ENCODE measurements around the gene NDUFS7. TPM values are rescaled to one million over a fixed set of nuclear protein-coding genes. Genes with fewer than 3 reads are reported as not detected.

The NDUFS7 gene
- total RNA-seq, 2 donors from 2014 or later, result 96.5 to 107 TPM

DNA sequence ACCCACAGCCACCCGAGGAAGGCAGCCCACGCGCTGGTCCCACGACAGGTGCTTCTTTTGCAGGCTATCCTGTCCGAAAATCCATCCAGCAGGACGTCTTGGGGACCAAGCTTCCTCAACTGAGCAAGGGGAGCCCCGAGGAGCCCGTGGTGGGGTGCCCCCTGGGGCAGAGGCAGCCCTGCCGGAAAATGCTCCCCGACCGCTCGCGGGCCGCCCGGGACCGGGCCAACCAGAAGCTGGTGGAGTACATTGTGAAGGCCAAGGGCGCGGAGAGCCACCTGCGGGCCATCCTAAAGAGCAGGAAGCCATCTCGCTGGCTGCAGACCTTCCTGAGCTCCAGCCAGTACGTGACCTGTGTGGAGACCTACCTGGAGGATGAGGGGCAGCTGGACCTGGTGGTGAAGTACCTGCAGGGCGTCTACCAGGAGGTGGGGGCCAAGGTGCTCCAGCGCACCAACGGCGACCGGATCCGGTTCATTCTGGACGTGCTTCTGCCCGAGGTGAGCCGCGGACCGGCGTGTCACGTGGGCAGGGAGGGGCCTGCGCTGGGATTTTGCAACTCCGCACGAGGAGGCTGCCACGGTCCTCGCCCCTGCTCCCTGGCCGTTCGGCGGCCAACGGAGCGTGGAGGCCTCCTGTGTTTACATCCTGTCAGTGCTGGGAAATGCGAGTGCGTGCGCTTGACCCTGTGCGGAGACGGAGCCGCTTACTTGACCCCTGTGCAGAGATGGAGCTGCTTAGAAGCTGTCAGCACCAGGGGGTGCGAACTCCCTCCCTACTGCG, 12.9 kb upstream of the NDUFS7 start:
- Mint-ChIP-seq H3K36me3 (ENCODE audit: insufficient read depth in 2 of 2) (peaks cover 0 to 7% of the 10 kb centered on the region in 2 donors), H3K9me3 (no peaks in the 10 kb centered on the region), H3K4me1 (ENCODE audit: low read depth) (no peaks in the 10 kb centered on the region), H3K4me3 (no peak overlapping the region), H3K27ac (no peak overlapping the region), H3K27me3 (ENCODE audit: low read depth) (no peaks in the 10 kb centered on the region)
- ATAC-seq (replicated peaks in 1 of 2) (no peak), DNase-seq (no peak)

DNA sequence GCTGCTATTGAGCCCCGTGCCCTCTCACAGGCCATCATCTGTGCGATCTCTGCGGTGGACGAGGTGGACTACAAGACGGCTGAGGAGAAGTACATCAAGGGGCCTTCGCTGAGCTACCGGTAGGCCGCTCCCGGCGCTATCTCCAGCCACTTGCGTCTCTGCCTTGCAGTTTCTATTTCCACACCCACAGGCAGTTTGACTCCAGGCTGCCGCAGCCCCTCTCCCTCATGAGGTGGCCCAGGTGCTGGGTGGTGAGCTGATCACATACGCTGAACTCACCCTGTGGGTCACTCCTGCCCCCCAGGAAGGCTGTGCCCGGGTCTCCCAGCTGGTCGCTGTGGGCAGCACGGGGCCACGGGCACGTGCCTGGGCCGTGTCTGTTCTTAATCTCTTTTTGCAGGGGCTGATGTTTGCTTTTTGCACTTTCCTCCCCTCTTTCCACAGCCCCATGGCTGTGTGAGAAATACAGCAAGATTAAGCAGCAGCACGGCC, 10.6 kb upstream of the NDUFS7 start:
- no peak overlapping the region for H3K27ac Mint-ChIP-seq
- H3K36me3 Mint-ChIP-seq (ENCODE audit: insufficient read depth in 2 of 2), result peaks cover 0 to 7% of the 10 kb centered on the region in 2 donors
- DNase-seq (no peak), ATAC-seq (replicated peaks in 1 of 2) (no peak)
- H3K9me3 Mint-ChIP-seq, result no peaks in the 10 kb centered on the region
- H3K27me3 Mint-ChIP-seq (ENCODE audit: low read depth), result no peaks in the 10 kb centered on the region
- no peak overlapping the region for H3K4me3 Mint-ChIP-seq
- no peaks in the 10 kb centered on the region for H3K4me1 Mint-ChIP-seq (ENCODE audit: low read depth)

DNA sequence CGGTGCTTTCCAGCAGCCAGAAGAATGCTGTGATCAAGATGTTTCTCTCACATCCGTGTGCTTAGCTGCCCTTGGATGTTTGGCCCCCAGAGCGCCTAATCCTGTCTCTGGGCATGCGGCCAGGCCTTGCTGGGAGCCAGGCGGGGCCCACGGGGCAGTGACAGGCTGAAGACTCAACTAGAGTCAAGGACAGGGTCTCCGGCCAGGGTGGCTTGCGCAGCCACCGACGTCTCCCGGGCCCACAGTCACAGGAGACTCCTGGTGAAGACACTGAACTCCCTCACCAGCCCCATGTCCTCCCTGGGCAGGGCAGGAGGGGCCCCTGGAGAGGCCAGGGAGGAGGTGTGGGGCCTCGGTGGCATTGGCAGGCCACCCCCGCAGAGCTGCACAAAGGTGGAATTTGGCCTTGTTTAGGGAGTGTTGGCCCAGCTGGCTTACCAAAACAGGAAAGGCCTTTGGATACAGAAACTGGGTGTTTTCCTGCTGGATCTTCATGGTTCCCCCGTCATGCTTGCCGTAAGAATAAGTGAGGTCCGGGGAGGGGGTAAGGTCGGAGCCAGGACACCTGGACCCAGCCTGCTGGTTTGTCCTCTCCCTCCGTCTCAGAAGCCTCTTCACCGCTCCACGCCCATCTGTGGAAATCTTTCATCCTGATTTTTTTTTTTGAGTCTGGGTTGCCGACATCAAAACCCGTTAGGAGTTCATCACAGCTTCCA, 10.0 kb upstream of the NDUFS7 start:
- H3K36me3 Mint-ChIP-seq (ENCODE audit: insufficient read depth in 2 of 2), result peaks cover 0 to 7% of the 10 kb centered on the region in 2 donors
- H3K4me1 Mint-ChIP-seq (ENCODE audit: low read depth), result no peaks in the 10 kb centered on the region
- H3K27me3 Mint-ChIP-seq (ENCODE audit: low read depth), result no peaks in the 10 kb centered on the region
- H3K9me3 Mint-ChIP-seq, result no peaks in the 10 kb centered on the region
- DNase-seq, result no peak
- H3K27ac Mint-ChIP-seq, result no peak overlapping the region
- no peak for ATAC-seq (replicated peaks in 1 of 2)
- no peak overlapping the region for H3K4me3 Mint-ChIP-seq

DNA sequence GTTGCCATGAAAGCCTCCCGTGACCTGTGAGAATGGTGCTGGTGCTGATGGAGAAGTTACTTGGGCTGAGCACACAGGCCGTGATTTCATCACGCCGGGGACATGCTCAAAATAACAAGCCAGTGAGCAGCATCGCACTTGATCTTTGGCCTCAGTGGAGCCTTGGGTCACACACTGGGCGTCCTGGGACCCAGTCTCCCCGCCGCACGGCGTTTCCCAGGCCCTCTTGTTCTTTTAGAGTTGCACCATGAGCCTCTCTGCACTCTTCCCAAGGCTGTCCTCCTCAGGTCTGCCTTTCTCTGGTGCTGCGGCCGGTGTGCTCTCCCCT, 9.5 kb upstream of the NDUFS7 start:
- H3K4me1 Mint-ChIP-seq (ENCODE audit: low read depth), result no peaks in the 10 kb centered on the region
- no peaks in the 10 kb centered on the region for H3K9me3 Mint-ChIP-seq
- H3K36me3 Mint-ChIP-seq (ENCODE audit: insufficient read depth in 2 of 2), result peaks cover 0 to 7% of the 10 kb centered on the region in 2 donors
- no peaks in the 10 kb centered on the region for H3K27me3 Mint-ChIP-seq (ENCODE audit: low read depth)
- H3K27ac Mint-ChIP-seq, result no peak overlapping the region
- no peak for ATAC-seq (replicated peaks in 1 of 2)
- no peak overlapping the region for H3K4me3 Mint-ChIP-seq
- no peak for DNase-seq

DNA sequence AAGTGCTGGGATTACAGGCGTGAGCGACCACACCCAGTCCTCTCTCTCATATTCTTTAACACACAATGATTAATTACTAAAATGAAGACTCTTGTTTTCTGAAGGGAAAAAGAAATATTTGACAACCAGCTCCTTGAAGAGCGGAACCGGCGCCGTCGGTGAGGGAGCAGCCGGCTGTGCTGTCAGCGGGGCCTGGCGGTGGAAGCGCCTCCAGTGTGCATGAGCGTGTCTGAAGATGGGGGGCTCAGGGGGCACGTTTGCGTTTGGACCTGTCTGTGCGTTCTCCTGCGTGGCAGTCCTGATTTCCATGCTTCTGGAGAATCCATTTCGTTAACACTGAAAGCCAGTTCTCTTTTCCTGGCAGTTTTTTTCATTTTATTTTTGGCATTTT, 7.3 kb upstream of the NDUFS7 start:
- H3K9me3 Mint-ChIP-seq, result no peaks in the 10 kb centered on the region
- ATAC-seq (replicated peaks in 1 of 2), result no peak
- H3K4me1 Mint-ChIP-seq (ENCODE audit: low read depth), result no peaks in the 10 kb centered on the region
- no peaks in the 10 kb centered on the region for H3K27me3 Mint-ChIP-seq (ENCODE audit: low read depth)
- DNase-seq, result no peak
- peaks cover 0 to 4% of the 10 kb centered on the region in 2 donors for H3K36me3 Mint-ChIP-seq (ENCODE audit: insufficient read depth in 2 of 2)
- no peak overlapping the region for H3K4me3 Mint-ChIP-seq
- H3K27ac Mint-ChIP-seq, result no peak overlapping the region

DNA sequence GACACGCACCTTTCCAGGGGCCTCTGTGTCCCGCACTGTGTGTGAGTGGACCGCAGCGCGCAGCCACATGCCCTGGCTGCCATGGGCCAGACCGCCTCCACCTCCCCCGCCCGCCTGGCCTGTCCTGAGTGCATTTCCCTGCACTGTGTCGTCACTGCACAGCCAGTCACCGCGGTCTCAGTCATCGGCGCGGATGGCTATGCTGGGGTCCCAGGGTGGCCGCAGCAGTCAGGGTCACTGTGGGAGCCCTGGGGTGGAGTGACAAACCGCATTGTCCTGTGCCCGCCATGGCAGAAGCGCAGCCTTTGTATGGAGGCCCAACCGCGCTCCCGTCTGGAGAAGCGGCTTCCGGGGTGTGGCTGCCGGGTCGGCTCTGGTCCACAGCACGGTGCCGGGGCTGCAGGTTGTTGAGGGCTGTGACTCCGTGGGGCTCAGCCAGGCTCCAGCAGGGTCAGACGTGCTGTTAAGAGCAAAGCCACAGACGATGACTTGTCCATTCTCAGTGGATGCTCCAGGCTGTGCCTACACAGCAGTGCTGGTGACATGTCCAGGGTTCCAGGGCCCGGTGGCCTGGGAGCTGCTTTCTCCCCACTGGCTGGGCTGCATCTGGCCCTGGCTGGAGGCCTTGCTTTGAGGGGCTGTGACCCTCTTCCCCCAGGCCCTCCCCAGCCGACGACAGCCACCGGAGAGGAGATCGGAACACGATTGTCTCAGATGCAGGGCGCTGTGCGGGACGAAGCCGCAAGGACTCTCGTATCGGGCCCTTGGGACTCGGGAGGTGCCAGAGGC, 6.3 kb upstream of the NDUFS7 start:
- Mint-ChIP-seq H3K27ac (no peak overlapping the region), H3K9me3 (no peaks in the 10 kb centered on the region), H3K4me1 (ENCODE audit: low read depth) (no peaks in the 10 kb centered on the region), H3K4me3 (no peak overlapping the region), H3K36me3 (ENCODE audit: insufficient read depth in 2 of 2) (peaks cover 0 to 4% of the 10 kb centered on the region in 2 donors), H3K27me3 (ENCODE audit: low read depth) (no peaks in the 10 kb centered on the region)
- DNase-seq (no peak), ATAC-seq (replicated peaks in 1 of 2) (no peak)

DNA sequence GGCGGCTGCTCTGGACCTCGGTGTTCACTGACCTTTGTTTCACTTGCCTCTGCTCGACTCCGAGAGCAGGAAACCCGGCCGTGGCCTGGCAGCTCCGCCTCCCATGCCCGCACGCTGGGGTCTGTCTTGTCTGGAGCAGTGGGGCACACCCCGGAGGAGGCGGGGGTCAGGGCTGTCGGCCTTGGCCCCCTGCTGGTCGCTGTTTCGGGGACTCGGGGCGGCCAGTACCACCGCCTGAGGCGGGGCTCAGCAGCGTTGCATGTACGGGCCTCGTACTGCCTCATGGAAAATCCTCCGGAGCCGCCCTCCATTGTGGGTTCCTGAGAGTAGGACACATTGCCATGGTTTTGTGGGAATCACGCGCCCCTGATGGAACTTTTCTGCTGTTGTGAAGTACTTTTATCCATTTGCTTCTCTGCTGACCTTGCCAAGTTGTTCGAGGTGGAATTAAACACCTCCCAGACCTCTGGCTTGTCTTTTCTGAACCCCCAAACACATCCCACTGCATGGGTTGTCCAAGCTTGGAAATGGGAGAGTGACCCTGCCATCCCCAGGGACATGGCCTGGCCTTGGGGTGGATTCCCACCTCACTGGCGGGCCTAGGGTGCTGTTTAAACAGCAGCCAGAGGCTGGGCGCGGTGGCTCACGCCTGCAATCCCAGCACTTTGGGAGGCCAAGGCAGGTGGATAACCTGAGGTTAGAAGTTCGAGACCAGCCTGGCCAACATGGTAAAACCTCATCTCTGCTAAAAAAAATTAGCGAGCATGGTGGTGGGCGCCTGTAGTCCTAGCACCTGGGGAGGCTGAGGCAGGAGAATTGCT, 5.5 kb upstream of the NDUFS7 start:
- H3K27ac Mint-ChIP-seq, result no peak overlapping the region

DNA sequence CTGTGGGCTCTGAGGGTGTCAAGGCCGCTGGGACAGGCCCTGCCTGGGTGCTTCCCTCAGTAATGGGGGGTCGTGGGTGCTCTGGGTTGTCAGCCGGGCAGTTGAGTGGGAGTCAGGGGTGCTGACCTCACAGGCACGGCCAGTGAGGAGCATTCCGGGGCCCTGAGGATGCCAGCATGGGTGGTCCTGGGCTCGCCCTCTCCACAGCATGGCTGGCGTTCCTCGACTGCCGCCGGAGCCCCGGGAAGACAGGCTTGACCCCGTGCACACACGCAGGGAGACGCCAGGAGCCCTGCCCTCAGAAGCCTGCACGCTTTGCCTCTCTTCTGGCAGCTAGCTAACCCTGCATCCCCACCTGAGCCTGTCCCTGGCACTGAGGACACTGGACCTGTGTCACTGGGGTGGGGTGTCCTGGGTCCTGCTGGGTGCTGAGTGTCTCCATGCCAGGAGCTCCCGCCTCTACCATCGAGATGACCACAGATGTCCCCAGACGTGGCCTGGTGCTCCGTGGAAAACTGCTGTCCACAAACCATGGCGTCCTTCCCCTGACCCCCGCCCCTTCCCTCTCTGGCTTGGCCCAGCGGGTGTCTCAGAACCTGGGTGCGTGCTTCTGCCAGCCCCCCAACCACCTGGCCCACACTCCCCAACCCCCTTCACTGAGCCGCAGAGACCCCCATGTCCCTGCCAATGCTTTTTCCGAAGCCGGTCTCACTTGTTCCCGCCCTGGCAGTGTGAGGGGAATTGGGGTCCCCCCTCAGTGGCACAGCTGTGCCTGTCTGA, 4.4 kb upstream of the NDUFS7 start:
- Mint-ChIP-seq H3K36me3 (ENCODE audit: insufficient read depth in 2 of 2) (peaks cover 3% of the 10 kb centered on the region in 2 donors), H3K27ac (no peak overlapping the region), H3K4me3 (no peak overlapping the region), H3K9me3 (peaks cover 0 to 2% of the 10 kb centered on the region in 2 donors), H3K4me1 (ENCODE audit: low read depth) (peaks cover 11% of the 10 kb centered on the region), H3K27me3 (ENCODE audit: low read depth) (no peaks in the 10 kb centered on the region)
- no peak for DNase-seq
- ATAC-seq (replicated peaks in 1 of 2), result no peak

More for the DNA sequence above, 5.5 kb upstream of the NDUFS7 start:
- no peaks in the 10 kb centered on the region for H3K9me3 Mint-ChIP-seq
- DNase-seq (no peak), ATAC-seq (replicated peaks in 1 of 2) (no peak)
- H3K4me1 Mint-ChIP-seq (ENCODE audit: low read depth), result peaks cover 6% of the 10 kb centered on the region
- H3K36me3 Mint-ChIP-seq (ENCODE audit: insufficient read depth in 2 of 2), result peaks cover 0 to 4% of the 10 kb centered on the region in 2 donors
- no peak overlapping the region for H3K4me3 Mint-ChIP-seq
- no peaks in the 10 kb centered on the region for H3K27me3 Mint-ChIP-seq (ENCODE audit: low read depth)

DNA sequence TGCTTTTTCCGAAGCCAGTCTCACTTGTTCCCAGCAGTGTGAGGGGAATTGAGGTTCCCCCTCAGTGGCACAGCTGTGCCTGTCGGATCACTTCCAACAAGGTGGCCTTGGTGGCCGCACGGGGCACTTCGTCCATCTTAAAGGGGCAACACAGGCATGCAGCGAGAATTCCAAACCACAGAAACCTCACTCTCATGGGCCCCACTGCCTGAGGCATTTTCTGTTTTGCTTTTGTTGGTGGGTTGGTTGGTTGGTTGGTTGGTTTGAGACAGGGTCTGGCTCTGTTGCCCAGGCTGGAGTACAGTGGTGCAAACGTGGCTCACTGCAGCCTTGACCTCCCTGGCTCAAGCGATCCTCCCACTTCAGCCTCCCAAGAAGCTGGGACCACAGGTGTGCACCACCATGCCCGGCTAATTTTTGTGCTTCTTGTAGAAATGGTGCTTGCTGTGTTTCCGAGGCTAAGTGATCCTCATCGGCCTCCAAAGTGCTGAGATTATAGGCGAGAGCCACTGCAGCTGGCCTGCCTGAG, 3.7 kb upstream of the NDUFS7 start:
- Mint-ChIP-seq H3K27ac (no peak overlapping the region), H3K27me3 (ENCODE audit: low read depth) (no peaks in the 10 kb centered on the region), H3K9me3 (peaks cover 0 to 2% of the 10 kb centered on the region in 2 donors), H3K4me1 (ENCODE audit: low read depth) (peaks cover 17% of the 10 kb centered on the region), H3K36me3 (ENCODE audit: insufficient read depth in 2 of 2) (peaks cover 2 to 3% of the 10 kb centered on the region in 2 donors), H3K4me3 (no peak overlapping the region)
- ATAC-seq (replicated peaks in 1 of 2), result no peak
- DNase-seq, result no peak

DNA sequence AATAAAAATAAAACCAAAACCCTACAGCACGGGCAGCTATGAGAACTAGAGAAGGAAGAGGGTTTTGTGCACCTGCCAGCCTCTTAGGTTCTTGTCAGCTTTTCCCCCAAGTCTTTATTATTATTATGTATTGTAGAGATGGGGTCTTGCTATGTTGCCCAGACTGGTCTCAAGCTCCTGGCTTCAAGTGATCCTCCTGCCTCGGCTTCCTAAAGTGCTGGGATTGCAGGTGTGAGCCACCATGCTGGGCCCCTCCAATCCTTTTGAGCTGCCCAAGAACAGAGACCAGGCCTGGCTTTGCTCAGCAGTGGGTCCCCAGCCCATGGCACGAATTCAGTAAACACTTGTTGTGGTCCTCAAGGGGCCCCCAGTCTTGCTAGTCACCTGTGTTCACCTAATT, 1.5 kb upstream of the NDUFS7 start:
- ATAC-seq (replicated peaks in 1 of 2), result no peak

DNA sequence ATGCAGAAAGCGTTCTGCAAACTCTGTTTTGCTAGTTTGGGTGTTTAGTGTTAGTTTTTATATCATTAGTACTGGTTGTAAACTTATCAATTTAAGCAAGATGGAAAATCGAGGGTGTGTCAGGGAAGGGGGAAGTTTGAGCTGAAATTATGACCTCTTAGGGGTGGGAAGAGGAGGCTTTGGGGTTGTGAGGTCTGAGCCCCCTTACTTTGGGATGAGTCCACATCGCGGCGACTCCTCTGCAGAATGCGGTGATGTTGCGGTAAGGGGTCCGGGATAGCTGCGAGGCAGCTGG, 743 bp upstream of the NDUFS7 start:
- peak overlapping the region; percentile 100 for H3K27ac Mint-ChIP-seq
- ATAC-seq (replicated peaks in 1 of 2) (no peak), DNase-seq (no peak)
- peak overlapping the region; percentile 88 to 95 for H3K4me3 Mint-ChIP-seq
- no peaks in the 10 kb centered on the region for H3K27me3 Mint-ChIP-seq (ENCODE audit: low read depth)
- H3K36me3 Mint-ChIP-seq (ENCODE audit: insufficient read depth in 2 of 2), result peaks cover 0 to 3% of the 10 kb centered on the region in 2 donors
- peaks cover 26% of the 10 kb centered on the region for H3K4me1 Mint-ChIP-seq (ENCODE audit: low read depth)
- peaks cover 0 to 2% of the 10 kb centered on the region in 2 donors for H3K9me3 Mint-ChIP-seq

More for the DNA sequence above, 1.5 kb upstream of the NDUFS7 start:
- Mint-ChIP-seq H3K27me3 (ENCODE audit: low read depth) (no peaks in the 10 kb centered on the region), H3K4me3 (no peak overlapping the region), H3K4me1 (ENCODE audit: low read depth) (peaks cover 26% of the 10 kb centered on the region), H3K36me3 (ENCODE audit: insufficient read depth in 2 of 2) (peaks cover 0 to 3% of the 10 kb centered on the region in 2 donors), H3K9me3 (peaks cover 0 to 2% of the 10 kb centered on the region in 2 donors), H3K27ac (no peak overlapping the region)
- DNase-seq, result no peak

DNA sequence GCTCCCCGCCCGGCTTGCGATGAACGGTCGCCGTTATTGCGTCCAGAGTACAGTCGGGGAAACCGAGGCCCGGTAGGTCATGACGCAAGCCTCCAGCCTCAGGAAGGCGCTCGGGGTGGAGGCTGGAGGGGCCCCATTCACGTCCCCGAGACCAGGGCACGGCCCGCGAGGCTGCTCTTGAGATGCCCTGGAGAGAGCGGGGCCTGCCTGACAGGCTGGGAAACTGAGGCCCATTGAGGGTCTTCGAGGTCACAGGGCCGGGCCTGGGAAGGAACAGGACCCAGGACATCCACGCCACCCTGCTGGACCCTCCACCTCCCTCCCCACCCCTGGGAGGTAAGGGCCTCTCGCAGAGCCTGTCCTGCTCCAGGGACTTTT, 367 bp downstream of the NDUFS7 start:
- Mint-ChIP-seq H3K4me3 (peak overlapping the region; percentile 88 to 95), H3K9me3 (peaks cover 0 to 2% of the 10 kb centered on the region in 2 donors), H3K27ac (peak overlapping the region; percentile 35), H3K27me3 (ENCODE audit: low read depth) (no peaks in the 10 kb centered on the region), H3K36me3 (ENCODE audit: insufficient read depth in 2 of 2) (peaks cover 0 to 6% of the 10 kb centered on the region in 2 donors), H3K4me1 (ENCODE audit: low read depth) (peaks cover 26% of the 10 kb centered on the region)
- no peak for DNase-seq
- no peak for ATAC-seq (replicated peaks in 1 of 2)

Measured in activated T-cell treated with anti-CD3 and anti-CD28 coated beads, Interleukin-2, amount 50 U/mL, for 72 hours (primary cell).